ENCODE results near the gene DLL3.
A peak's percentile ranks its signal among the peaks of the same experiment; 100 is the strongest.

The DLL3 gene

DNA sequence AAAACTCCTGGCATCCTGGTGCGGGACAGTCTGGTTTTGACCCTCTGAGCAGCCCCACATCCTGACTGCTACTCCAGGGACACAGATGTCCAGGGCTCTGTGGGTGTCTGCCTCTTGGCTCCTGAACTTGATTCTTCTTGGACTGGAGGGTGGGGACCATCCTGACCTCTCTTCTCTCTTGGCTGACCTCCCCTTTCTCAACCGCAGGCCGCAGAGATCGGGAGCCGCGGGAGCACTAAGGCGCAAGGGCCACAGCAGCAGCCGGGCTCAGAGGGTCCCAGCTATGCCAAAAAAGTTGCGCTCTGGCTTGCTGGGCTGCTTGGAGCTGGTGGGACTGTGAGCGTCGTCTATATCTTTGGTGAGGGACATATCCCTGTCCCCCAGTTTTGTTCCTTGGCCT is 17.1 kb upstream of the DLL3 start:
- DNase-seq (ENCODE audit: low read depth), result no peak

DNA sequence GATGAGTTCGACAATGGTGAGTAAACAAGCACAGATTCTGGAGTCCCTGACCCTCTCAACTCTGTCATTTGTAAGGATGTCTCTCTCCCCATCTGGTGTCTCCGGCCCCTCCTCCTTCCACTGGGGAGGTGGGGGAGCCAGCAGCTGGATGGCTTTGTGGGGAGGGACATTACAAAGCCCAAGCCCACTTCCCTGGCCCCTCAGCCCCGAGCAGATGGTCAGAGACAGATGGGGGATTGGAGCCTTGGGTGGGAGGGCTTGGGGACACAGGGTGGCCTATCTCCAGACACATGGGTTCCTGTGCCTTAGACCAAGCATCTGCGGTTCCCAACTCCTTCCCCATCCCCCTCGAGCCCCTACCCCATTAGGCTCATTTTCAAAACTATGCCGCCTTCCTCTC is 15.6 kb upstream of the DLL3 start:
- DNase-seq (ENCODE audit: low read depth), result no peak

- DNase-seq (ENCODE audit: low read depth), result no peak
Observed at GRCh38 chr19:39489756-39490155, 9.0 kb upstream of the DLL3 start.

GRCh38 chr19:39492225-39492624 is 6.5 kb upstream of the DLL3 start:
- DNase-seq (ENCODE audit: low read depth), result no peak

GRCh38 chr19:39492788-39493187 is 6.0 kb upstream of the DLL3 start:
- DNase-seq (ENCODE audit: low read depth), result no peak

- no peak for DNase-seq (ENCODE audit: low read depth)
Observed at GRCh38 chr19:39494661-39495060, 4.1 kb upstream of the DLL3 start.

DNA sequence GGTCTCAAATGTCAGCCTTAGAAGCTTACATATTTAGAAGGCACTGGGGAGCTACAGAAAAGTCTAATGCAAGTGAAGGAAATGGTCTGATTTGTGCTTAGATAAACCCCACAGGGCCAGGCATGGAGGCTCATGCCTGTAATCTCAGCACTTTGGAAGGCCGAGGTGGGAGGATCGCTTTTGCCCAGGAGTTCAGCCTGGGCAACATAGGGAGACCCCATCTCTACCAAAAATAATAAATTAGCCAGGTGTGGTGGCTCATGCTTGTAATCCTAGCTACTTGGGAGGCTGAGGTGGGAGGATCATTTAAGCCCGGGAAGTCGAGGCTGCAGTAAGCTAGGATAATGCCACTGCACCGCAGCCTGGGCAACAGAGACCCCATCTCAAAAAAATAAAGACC is 2.7 kb upstream of the DLL3 start:
- no peak for DNase-seq (ENCODE audit: low read depth)

DNA sequence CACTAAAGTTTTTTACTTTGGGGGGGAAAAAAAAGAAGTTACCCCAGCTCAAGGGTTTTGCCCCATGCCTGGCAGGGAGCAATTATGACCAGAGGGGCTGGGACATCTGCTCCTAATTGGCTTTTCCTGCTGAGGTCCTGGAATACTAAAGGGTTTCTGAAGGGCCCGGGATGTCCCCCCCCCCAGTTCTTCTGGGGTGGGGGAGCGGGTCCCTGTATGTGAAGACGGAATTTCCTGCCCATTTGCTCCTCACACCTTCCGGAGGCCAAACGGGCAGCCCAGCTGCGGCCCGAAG is 1.1 kb upstream of the DLL3 start:
- no peak for DNase-seq (ENCODE audit: low read depth)

DNA sequence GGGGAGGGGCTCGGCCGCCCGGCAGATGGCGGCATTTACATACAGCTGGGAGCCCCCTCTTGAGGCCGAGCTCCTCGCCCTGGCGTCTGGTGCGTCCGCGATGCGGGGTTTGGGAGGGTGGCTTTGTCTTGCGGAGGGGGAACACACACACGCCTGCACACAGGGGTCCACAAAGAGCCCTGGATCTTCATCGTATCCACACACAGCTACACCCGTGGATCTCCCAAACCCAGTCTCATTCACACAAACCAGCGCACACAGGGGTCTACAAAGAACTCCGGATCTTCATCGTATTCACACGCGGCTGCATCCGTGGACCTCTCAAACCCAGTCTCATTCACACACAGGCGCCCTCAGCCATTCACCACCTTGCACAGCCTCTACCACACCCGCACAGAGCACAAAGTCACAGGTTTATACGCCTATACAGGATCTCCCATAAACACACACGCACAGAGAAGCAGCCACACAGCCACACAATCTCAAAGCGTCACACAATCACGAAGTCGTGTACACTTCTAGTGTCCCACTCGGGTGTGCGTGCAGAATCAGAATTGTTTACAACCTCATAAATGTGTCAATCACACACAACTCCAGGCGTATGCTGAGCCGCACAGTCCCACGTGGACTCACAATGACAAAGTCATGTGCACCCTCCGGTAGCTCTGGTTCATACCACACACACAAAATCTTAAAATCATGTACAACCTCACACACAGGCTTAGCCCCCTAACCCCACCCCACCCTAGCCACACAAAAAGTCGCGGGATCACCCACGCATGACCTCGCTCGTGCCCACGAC is 550 bp upstream of the DLL3 start:
- no peak for DNase-seq (ENCODE audit: low read depth)

- no peak for DNase-seq (ENCODE audit: low read depth)
Observed at GRCh38 chr19:39499932-39500331, 1.2 kb downstream of the DLL3 start.

GRCh38 chr19:39500543-39500942 is 1.8 kb downstream of the DLL3 start:
- DNase-seq (ENCODE audit: low read depth), result no peak

- DNase-seq (ENCODE audit: low read depth), result no peak
Observed at GRCh38 chr19:39501340-39501739, 2.6 kb downstream of the DLL3 start.

- DNase-seq (ENCODE audit: low read depth), result peak; percentile 56
Observed at GRCh38 chr19:39502640-39503417, 4.1 kb downstream of the DLL3 start.

DNA sequence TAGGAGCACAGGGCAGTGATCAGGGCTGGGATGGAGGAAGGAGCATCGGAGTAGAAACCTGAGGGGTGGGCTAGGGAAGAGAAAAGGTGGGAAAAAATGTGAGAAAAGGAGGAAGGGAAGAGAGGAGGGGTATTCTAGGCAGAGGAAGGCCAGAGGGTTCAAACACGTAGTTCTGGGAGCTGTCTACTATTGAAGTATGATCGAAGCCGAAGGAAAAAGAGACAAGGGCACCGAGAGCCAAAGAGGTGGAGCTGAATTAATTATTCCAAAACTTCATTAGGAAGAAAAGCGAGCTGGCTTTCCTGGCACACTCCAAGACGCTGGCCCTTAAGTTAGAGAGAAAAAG is 7.8 kb downstream of the DLL3 start:
- DNase-seq (ENCODE audit: low read depth), result no peak

- DNase-seq (ENCODE audit: low read depth), result peak; percentile 21
Observed at GRCh38 chr19:39506944-39507714, 8.4 kb downstream of the DLL3 start.

DNA sequence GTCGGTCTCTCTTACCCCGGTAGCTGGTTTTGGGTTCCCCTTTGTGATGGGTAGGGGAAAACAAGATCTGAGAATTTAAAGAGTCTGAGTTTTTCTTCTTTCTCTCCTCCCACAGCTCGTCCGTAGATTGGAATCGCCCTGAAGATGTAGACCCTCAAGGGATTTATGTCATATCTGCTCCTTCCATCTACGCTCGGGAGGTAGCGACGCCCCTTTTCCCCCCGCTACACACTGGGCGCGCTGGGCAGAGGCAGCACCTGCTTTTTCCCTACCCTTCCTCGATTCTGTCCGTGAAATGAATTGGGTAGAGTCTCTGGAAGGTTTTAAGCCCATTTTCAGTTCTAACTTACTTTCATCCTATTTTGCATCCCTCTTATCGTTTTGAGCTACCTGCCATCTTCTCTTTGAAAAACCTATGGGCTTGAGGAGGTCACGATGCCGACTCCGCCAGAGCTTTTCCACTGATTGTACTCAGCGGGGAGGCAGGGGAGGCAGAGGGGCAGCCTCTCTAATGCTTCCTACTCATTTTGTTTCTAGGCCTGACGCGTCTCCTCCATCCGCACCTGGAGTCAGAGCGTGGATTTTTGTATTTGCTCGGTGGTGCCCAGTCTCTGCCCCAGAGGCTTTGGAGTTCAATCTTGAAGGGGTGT is 9.1 kb downstream of the DLL3 start:
- DNase-seq (ENCODE audit: low read depth), result no peak

DNA sequence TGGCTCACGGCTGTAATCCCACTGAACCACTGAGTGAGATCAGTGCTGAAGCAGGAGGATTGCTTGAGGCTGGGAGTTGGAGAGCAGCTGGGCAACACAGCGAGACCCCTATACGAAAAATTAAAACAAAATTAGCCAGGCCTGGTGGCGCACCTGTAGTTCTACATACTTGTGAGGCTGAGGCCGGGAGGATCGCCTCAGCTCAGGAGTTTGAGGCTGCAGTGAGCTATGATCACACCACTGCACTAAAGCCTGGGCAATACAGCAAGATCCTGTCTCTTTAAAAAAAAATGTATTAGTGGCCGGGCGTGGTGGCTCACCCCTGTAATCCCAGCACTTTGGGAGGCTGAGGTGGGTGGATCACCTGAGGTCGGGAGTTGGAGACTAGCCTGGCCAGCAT is 9.9 kb downstream of the DLL3 start:
- DNase-seq (ENCODE audit: low read depth), result no peak

- no peak for DNase-seq (ENCODE audit: low read depth)
Observed at GRCh38 chr19:39509233-39509632, 10.5 kb downstream of the DLL3 start.

- DNase-seq (ENCODE audit: low read depth), result no peak
Observed at GRCh38 chr19:39512988-39513387, 14.2 kb downstream of the DLL3 start.

- no peak for DNase-seq (ENCODE audit: low read depth)
Observed at GRCh38 chr19:39514840-39515550, 16.2 kb downstream of the DLL3 start, which contains the start of gene SELENOV. SELENOV (plus strand) TSS chr19:39515139; CDS start chr19:39515213, 74 bp downstream.

GRCh38 chr19:39515551-39516191 is 16.9 kb downstream of the DLL3 start:
- no peak for DNase-seq (ENCODE audit: low read depth)

Measured in stimulated activated CD8-positive, alpha-beta memory T cell treated with anti-CD3 and anti-CD28 coated beads, Interleukin-12 subunit alpha, Interleukin-12 subunit beta, amount 100 ng/mL, for 1 hour (primary cell).